ENCODE data around the gene ADH1B. TPM values are rescaled to one million over a fixed set of nuclear protein-coding genes. Genes with fewer than 3 reads are reported as not detected.
"Not testable (repeated sequence)": the region's sequence is repeated elsewhere in the genome, so short reads cannot be mapped to it uniquely, and the experiment has no call there.

Gene ADH1B
- total RNA-seq, 1 donor from 2014 or later = 6.1 TPM

DNA sequence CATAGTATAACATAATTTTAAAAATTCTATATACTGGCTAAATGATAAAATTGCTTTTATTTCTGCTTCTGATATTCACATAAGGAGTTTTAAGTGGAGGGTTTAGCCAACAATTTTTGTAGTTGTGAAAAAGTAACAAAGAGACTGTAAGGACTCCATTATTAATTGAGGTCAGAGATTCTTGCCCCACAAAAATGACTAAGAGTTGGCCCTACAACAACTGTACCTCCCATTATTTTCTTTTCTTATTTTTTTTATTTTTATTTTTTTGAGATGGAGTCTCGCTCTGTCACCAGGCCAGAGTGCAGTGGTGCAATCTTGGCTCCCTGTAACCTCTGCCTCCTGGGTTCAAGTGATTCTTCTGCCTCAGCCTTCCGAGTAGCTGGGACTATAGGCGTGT, 9.4 kb upstream of the ADH1B start:
- TF ChIP-seq CTCF (conservative IDR thresholded peaks at IDR 0.05) = no peak
- Mint-ChIP-seq H3K4me1 (ENCODE audit: unreplicated experiment) (no peaks in the 10 kb centered on the region), H3K27ac (no peak overlapping the region), H3K4me3 (no peak overlapping the region), H3K9me3 (peaks cover 4% of the 10 kb centered on the region), H3K36me3 (no peaks in the 10 kb centered on the region), H3K27me3 (peaks cover 3% of the 10 kb centered on the region)
- no peak for DNase-seq (ENCODE audit: extremely low spot score, unreplicated experiment)

DNA sequence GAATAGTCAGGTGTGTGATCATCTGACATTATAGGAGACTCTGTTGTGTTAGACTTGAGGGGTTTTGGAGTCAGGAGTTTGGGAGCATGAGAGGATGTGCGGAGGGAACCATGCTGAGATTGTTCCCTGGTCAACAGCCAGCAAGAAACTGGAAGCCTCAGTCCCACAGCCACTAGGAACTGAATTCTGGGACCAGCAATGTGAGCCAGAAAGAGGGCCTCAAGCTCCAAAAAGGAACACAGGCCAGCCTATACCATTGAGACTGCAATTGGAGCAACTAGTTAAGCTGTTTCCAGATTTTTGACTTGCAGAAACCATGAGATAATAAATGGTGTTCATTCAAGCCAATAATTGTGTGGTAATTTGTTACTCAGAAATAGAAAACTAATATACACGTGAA, 8.7 kb upstream of the ADH1B start:
- Mint-ChIP-seq H3K9me3 (peaks cover 4% of the 10 kb centered on the region), H3K27me3 (no peaks in the 10 kb centered on the region), H3K4me1 (ENCODE audit: unreplicated experiment) (no peaks in the 10 kb centered on the region), H3K4me3 (no peak overlapping the region), H3K27ac (no peak overlapping the region), H3K36me3 (no peaks in the 10 kb centered on the region)
- no peak for DNase-seq (ENCODE audit: extremely low spot score, unreplicated experiment)
- TF ChIP-seq CTCF (conservative IDR thresholded peaks at IDR 0.05) = no peak

GRCh38 chr4:99324979-99325378, 3.8 kb upstream of the ADH1B start:
- DNase-seq (ENCODE audit: extremely low spot score, unreplicated experiment) = no peak
- H3K27me3 Mint-ChIP-seq = no peaks in the 10 kb centered on the region
- H3K4me1 Mint-ChIP-seq (ENCODE audit: unreplicated experiment) = no peaks in the 10 kb centered on the region
- no peak overlapping the region for H3K4me3 Mint-ChIP-seq
- no peak for TF ChIP-seq CTCF (conservative IDR thresholded peaks at IDR 0.05)
- no peak overlapping the region for H3K27ac Mint-ChIP-seq
- H3K36me3 Mint-ChIP-seq = no peaks in the 10 kb centered on the region
- H3K9me3 Mint-ChIP-seq = no peaks in the 10 kb centered on the region

DNA sequence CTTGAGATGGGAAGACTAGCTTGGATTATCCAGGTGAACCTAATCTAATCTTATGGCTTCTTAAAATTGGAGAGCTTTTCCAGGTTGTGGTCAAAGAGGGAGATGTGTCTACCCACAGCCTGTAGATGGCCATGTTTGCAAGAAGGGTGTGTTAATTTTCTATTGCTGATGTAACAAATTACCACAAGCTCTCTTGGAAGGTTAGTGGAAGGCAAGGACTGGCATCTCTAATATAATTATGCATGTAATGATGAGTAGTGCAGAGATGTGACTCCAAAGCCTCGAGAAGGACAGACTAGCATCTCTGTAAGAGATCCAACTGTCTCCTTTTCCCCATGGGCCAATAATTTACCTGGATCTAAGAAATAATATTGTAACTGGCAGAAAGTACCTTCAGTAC, 3.2 kb upstream of the ADH1B start:
- Mint-ChIP-seq H3K9me3 (no peaks in the 10 kb centered on the region), H3K27ac (no peak overlapping the region), H3K4me3 (no peak overlapping the region), H3K4me1 (ENCODE audit: unreplicated experiment) (no peaks in the 10 kb centered on the region), H3K36me3 (no peaks in the 10 kb centered on the region), H3K27me3 (no peaks in the 10 kb centered on the region)
- no peak for DNase-seq (ENCODE audit: extremely low spot score, unreplicated experiment)
- TF ChIP-seq CTCF (conservative IDR thresholded peaks at IDR 0.05) = no peak

DNA sequence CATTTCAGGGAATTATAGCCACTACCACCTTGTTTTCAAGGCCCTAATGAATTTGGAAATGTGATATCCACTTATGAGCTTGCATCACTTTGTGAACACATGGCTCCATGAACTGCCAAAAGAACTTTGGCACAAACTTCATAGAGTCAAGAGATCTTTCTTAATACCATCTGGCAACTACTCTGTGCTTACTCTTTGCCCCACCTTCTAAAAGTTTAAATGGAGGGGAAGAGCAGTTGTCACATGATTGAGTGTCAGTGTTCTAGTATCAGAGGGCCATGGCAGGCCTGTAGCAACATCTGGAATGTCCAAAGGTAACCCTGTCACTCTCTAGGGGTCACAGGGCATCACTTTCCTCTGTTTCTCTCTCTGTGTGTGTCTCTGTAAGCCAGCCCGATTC, 2.6 kb upstream of the ADH1B start:
- Mint-ChIP-seq H3K27me3 (no peaks in the 10 kb centered on the region), H3K36me3 (no peaks in the 10 kb centered on the region), H3K9me3 (no peaks in the 10 kb centered on the region), H3K27ac (no peak overlapping the region), H3K4me3 (no peak overlapping the region), H3K4me1 (ENCODE audit: unreplicated experiment) (no peaks in the 10 kb centered on the region)
- DNase-seq (ENCODE audit: extremely low spot score, unreplicated experiment) = no peak
- no peak for TF ChIP-seq CTCF (conservative IDR thresholded peaks at IDR 0.05)

GRCh38 chr4:99317811-99318210, 3.4 kb downstream of the ADH1B start:
- H3K9me3 Mint-ChIP-seq; H3K4me3 Mint-ChIP-seq; H3K4me1 Mint-ChIP-seq (ENCODE audit: unreplicated experiment); DNase-seq (ENCODE audit: extremely low spot score, unreplicated experiment); H3K36me3 Mint-ChIP-seq; H3K27me3 Mint-ChIP-seq; H3K27ac Mint-ChIP-seq: not testable (repeated sequence)

Data from type B pancreatic cell (in vitro differentiated cells).